ENCODE measurements around the gene SMARCC2.

DNA sequence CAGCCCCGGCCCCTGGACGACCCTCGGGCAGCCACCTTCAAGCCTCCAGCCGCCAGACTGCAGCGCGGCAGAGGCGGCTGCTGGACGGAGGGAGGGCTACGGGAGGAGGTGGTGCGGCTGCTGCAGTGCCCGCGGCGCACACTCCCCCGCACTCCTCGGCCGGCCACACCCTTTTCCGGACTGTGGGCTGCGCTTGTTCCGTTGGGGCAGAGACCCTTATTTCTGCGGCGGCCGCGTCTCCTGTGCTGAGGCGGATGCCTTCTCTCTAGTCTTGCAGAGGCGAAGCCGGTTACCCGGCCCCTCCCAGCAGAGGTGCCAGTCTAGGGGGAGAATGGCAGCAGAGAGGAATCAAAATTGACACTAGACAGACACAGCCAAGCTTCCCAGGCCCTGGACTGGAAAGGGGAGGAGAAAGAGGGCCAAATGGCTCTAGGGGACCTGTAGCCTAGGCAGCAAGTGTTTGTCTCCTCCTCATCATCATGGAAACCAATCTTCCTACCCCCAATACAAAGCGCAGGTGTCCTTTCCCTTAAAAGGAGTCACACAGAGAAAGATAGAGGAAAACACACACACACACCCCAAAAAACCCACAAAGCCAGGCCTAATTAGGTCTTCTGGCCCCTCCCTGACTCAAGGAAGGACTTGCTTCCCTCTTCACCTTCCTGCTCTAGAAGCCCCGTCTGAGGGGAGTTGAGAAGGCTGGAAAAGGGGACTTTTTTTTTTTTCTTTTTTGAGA is 59.9 kb downstream of the SMARCC2 start:
- no peak for TF ChIP-seq EZH2 (IDR thresholded peaks at IDR 0.05)
- no peak for TF ChIP-seq JUND (IDR thresholded peaks at IDR 0.05)
- TF ChIP-seq, protein P1, sequence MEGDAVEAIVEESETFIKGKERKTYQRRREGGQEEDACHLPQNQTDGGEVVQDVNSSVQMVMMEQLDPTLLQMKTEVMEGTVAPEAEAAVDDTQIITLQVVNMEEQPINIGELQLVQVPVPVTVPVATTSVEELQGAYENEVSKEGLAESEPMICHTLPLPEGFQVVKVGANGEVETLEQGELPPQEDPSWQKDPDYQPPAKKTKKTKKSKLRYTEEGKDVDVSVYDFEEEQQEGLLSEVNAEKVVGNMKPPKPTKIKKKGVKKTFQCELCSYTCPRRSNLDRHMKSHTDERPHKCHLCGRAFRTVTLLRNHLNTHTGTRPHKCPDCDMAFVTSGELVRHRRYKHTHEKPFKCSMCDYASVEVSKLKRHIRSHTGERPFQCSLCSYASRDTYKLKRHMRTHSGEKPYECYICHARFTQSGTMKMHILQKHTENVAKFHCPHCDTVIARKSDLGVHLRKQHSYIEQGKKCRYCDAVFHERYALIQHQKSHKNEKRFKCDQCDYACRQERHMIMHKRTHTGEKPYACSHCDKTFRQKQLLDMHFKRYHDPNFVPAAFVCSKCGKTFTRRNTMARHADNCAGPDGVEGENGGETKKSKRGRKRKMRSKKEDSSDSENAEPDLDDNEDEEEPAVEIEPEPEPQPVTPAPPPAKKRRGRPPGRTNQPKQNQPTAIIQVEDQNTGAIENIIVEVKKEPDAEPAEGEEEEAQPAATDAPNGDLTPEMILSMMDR (IDR thresholded peaks at IDR 0.05 in 2 of 3, conservative IDR thresholded peaks at IDR 0.05 in 1 of 3; ENCODE audit: borderline replicate concordance in 1 of 3, insufficient read depth in 1 of 3, low read depth in 2 of 3, low read length in 2 of 3): no peak
- TF ChIP-seq POLR2AphosphoS5 (IDR thresholded peaks at IDR 0.05; ENCODE audit: low read depth, low read length): peak; percentile 32; the same call in 1 of the 2 replicates
